Measurements from ENCODE around the gene VPS26A.
"Not testable (repeated sequence)": the region's sequence is repeated elsewhere in the genome, so short reads cannot be mapped to it uniquely, and the experiment has no call there.

Gene VPS26A

GRCh38 chr10:69101451-69102095 is 22.4 kb upstream of the VPS26A start:
- DNase-seq, result no peak
- intact Hi-C loops (cut with DNase I), result no loop called here

GRCh38 chr10:69102440-69102839 is 21.5 kb upstream of the VPS26A start:
- intact Hi-C loops (cut with DNase I), result no loop called here
- DNase-seq, result no peak

DNA sequence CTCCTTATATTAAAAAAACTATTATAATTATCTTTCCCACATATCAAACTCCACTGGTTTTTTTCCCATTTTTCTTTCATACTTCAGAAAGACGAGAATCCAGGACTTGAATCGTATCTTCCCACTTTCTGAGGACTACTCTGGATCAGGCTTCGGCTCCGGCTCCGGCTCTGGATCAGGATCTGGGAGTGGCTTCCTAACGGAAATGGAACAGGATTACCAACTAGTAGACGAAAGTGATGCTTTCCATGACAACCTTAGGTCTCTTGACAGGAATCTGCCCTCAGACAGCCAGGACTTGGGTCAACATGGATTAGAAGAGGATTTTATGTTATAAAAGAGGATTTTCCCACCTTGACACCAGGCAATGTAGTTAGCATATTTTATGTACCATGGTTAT is 20.2 kb upstream of the VPS26A start:
- intact Hi-C loops (cut with DNase I), result no loop called here
- no peak for DNase-seq

GRCh38 chr10:69104994-69105790 is 18.8 kb upstream of the VPS26A start:
- no peak for DNase-seq
- intact Hi-C loops (cut with DNase I), result no loop called here

- intact Hi-C loops (cut with DNase I), result no loop called here
- DNase-seq, result no peak
Measured at GRCh38 chr10:69107176-69107490, 16.8 kb upstream of the VPS26A start.

GRCh38 chr10:69107699-69108098 is 16.3 kb upstream of the VPS26A start:
- intact Hi-C loops (cut with DNase I), result no loop called here
- DNase-seq, result no peak

DNA sequence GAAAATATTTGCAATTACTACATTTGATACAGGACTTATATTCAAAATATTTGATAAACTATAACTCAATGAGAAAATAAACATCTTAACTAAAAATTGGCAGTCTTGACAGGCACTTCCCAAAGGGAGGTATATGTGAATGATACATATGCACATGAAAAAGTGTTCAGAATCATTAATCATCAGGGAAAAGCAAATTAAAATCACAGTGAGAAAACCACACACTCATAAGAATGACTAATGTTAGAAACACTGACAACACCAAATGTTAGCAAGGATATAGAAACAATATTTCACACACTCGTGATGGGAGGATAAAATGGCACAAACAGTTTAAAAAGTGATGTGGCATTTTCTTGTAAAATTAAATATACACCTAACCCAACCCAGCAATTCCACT is 4.1 kb upstream of the VPS26A start:
- no peak for DNase-seq
- intact Hi-C loops (cut with DNase I), result loop anchor here (5.0 kb wide), 1 partner anchor 133 kb away; the partner anchor contains the start of gene KIFBP

GRCh38 chr10:69123306-69123746 is 652 bp upstream of the VPS26A start:
- DNase-seq, result no peak
- intact Hi-C loops (cut with DNase I), result loop anchor here (5.0 kb wide), 1 partner anchor 136 kb away; the partner anchor contains the start of gene KIFBP

DNA sequence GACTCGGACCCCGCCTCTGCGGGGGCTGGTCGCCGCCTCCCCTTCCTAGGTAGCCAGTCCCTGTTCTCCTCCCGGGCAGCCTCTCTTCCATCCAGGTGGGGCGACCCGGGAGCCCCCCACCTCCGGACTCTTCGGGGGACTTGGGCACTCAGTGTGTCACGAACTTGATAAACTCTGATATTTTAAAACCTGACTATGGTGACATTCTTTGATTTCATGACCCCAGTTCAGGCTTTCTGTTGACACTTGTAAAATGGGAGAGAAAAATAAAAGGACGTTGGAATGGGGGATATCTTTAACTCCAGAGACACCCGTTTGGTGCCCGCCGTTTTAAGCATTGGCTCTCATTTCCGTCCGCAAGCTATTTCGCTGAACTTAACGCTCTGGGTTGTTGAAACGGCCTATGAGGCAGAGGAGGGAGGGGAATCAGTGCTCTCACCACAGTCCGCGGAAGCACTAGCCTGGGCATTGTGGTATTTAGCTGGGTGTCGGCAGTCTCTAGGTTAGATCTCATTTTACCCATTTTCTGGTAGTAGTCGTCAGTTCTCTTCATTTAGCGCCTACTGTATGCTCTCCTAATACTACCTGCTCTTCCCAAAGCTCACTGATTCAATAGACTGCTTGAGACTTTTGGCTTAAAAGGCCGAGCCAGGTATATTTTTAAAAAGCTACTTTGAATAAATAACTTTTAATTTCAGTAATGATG is 738 bp downstream of the VPS26A start:
- intact Hi-C loops (cut with DNase I), result loop anchor here (1.0 to 5.0 kb wide), 3 partner anchors 56 to 168 kb away; partner anchors contain the start of genes DDX21, KIFBP and SUPV3L1
- DNase-seq, result peak in 4 of 10 donors; percentile 8 to 11 (median 10)

GRCh38 chr10:69125554-69125953 is 1.6 kb downstream of the VPS26A start:
- DNase-seq, result no peak
- intact Hi-C loops (cut with DNase I), result no loop called here

- intact Hi-C loops (cut with DNase I), result no loop called here
- DNase-seq, result no peak
Measured at GRCh38 chr10:69130251-69130650, 6.3 kb downstream of the VPS26A start.

DNA sequence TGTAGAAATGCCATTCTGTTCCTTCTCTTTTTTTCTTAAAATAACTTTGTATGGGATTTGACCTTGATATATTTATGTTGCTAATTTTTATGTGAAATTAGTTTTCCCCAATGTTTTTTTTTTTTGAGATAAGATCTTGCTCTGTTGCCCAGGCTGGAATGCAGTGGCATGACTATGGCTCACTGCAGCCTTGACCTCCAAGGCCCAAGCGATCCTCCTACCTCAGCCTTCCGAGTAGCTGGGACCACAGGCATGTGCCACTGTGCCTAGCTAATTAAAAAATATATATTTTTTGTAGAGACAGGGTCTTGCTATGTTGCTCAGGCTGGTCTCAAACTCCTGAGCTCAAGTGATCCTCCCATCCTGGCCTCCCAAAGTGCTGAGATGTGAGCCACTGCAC is 16.0 kb downstream of the VPS26A start:
- intact Hi-C loops (cut with DNase I), result no loop called here
- DNase-seq, result no peak

GRCh38 chr10:69141304-69141703 is 17.3 kb downstream of the VPS26A start:
- intact Hi-C loops (cut with DNase I), result no loop called here
- no peak for DNase-seq

DNA sequence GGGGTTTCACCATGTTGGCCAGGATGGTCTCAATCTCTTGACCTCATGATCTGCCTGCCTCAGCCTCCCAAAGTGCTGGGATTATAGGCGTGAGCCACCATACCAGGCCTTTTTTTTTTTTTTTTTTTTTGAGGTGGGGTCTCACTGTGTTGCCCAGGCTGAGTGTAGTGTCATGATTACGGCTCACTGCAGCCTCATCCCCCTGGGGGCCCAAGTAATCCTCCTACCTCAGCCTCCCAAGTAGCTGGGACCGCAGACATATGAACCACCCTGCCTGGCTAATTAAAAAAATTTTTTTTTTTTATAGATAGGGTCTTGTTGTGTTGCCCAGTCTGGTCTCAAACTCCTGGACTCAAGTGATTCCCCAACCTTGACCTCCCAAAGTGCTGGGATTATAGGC is 18.1 kb downstream of the VPS26A start:
- intact Hi-C loops (cut with DNase I); DNase-seq: not testable (repeated sequence)

GRCh38 chr10:69142983-69143382 is 19.0 kb downstream of the VPS26A start:
- no peak for DNase-seq
- intact Hi-C loops (cut with DNase I), result no loop called here

- intact Hi-C loops (cut with DNase I), result no loop called here
- DNase-seq, result no peak
Measured at GRCh38 chr10:69145329-69145728, 21.4 kb downstream of the VPS26A start.

DNA sequence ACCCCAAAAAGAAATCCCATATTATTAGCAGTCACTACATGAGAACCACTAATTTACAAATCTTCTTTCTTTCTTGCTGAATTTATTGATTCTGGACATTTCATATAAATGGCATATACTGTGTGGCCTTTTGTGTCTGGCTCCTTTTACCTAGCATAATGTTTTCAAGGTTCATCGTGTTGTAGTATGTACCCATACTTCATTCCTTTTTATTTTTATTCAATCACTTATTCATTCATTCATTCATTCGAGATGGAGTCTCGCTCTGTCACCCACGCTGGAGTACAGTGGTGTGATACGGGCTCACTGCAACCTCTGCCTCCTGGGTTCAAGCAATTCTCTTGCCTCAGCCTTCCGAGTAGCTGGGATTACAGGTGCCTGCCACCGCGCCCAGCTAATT is 21.9 kb downstream of the VPS26A start:
- intact Hi-C loops (cut with DNase I), result no loop called here
- peak in 1 of 10 donors; percentile 37 for DNase-seq

DNA sequence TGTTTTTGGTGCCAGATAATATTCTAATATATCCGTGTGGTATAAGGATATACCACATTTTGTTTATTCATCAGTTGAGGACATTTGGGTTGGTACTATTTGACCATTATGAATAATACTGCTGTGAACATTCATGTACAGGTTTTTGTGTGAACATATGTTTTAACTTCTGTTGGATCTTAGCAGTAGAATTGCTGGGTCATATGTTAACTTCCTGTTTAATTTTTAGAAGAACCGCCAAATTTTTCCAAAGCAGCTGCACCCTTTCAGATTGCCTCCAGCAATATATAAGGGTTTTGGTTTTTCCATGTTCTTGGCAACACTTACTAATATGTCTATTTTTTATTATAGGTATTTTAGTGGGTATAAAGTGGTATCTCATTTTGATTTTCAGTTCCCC is 22.8 kb downstream of the VPS26A start:
- intact Hi-C loops (cut with DNase I), result no loop called here

DNA sequence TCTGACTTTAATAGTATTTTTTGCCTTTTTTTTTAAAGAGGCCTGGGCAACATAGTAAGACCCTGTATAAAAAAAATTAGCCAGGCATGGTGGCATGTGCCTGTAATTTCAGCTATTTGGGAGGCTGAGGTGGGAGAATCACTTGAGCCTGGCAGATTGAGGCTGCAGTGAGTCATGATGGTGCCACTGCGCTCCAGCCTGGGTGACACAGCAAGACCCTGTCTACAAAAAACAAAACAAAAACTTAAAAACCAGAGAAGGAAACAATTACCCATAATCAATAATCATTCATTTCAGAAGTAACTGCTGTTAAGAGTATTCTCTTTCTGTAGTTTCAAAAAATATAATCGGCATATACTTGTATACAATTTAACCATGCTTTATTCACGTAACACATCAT is 28.0 kb downstream of the VPS26A start:
- DNase-seq, result no peak

More for the DNA sequence above, 22.8 kb downstream of the VPS26A start:
- DNase-seq, result no peak

GRCh38 chr10:69153227-69153626 is 29.2 kb downstream of the VPS26A start:
- intact Hi-C loops (cut with DNase I), result no loop called here
- peak in 1 of 10 donors; percentile 35 for DNase-seq

More for the DNA sequence above, 28.0 kb downstream of the VPS26A start:
- intact Hi-C loops (cut with DNase I), result no loop called here

GRCh38 chr10:69160809-69161241 is 36.8 kb downstream of the VPS26A start:
- DNase-seq, result no peak
- intact Hi-C loops (cut with DNase I), result no loop called here

Data from posterior cingulate gyrus (tissue), 11 donors.